Inferior parietal cortex (tissue), 1 donor: ENCODE data around the gene CHTF18.

Source experiments
- DNase-seq: peaks from one replicate; pipeline ENCODE4 v3.0.0-alpha.2; 2016; ENCODE audit errors: extremely low spot score

CHTF18 gene

DNA sequence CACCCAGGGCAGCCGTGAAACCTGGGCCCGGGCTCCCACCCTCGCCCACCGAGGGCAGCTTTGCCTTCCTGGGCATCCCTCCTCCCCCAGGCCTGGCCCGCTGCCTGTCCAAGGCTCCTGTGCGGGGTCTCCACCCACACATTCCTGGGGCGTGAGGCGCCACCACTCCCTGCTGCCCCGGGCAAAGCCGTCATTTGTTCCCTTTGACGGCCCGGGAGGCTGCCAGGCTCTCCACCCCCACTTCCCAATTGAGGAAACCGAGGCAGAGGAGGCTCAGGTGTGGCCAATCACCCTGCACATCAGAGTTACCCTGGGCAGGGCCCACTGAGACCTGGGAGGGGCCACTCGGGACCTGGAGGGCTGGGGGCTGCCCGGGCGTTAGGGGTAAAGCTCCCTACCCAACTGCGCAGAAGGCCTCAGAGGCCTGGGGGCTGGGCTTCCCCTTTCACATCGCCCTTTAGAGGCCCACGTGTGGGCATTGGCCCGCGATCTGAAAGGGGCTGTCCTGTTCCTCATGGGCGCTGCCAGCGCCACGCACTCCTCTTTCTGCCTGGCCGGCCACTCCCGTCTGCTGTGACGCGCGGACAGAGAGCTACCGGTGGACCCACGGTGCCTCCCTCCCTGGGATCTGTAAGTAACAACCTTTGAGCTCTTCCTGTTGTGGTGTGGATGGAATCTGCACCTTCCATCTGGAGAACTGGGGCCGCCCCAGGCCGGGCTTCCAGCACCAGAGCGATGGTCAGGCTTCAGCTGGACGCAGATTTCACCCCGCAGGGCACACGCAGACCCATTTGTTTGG, 27.7 kb upstream of the CHTF18 start, which contains the start of gene MSLN:
Gene MSLN (plus strand): TSS at position 190 of the 799 bp plus-strand sequence. CDS start 1,947 bp downstream, outside the sequence.
- DNase-seq = no peak

DNA sequence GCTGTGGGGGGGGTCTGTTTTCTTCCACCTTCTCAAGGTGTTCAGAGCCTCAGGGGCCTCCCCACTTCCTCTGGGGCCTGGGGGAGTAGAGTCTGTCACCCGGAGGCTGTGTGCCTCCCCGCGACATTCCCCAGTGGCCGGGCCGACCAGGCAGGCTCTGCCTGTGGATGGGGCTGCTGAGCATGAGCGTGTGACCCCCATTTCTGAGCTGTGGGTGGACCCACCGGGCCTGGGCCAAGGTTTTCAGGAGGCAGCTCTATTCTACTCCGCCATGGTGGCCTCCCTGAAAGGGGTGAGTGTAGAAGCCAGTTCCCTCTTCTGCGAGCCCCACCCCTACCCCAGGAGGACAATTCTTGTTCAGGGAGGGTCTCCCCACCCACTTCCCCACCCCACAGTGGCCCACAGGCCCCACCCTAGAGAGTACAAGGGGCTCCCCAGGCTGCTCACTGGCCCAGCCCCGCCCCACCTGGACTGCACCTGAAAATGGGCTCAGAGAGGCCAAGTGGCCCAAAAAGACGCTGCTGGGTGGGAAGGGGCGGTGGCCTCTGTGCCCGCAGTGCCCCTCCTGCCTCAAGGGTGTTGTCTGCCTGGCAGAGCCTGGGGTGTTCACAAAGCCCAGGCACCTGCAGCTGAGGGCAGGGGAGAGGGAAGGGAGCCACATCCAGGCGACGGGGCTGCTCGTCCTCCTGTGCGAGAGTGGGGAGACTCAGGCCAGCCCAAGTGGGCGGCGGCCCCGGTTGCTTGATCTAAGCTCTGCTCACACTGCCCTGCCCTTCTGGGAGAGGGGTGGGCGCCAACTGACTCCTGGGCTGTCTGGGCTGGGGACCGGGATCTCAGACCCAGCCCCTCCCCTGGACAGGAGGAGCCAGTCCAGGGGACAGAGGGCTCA, 26.6 kb upstream of the CHTF18 start:
- no peak for DNase-seq

DNA sequence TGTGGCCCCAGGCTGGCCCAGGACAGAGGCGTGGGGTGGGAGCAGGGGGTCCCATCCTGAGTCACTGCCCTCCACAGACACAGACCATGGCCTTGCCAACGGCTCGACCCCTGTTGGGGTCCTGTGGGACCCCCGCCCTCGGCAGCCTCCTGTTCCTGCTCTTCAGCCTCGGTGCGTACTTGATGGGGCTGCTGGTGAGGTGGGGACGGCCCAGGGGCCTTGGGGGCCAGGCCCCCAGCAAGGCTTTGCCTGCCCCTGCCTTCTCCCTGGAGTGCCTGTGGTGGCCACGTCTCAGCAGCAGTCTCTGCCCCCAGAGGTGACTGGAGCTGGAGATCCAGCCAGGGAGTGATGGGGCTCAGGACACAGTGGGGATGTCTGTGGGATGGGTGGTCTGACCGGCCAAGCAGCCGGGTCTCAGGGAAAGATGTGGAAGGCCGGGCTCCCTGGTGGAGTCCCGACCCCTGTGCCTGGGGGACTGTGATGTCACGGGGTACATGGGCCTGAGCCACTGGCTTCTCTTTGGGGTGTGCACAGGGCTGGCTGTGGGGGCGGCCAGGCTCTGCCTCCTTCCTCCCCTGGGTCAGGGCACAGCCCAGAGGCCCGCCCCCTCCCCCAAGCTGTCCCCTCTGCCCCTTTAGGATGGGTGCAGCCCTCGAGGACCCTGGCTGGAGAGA, 25.7 kb upstream of the CHTF18 start:
- DNase-seq = no peak

DNA sequence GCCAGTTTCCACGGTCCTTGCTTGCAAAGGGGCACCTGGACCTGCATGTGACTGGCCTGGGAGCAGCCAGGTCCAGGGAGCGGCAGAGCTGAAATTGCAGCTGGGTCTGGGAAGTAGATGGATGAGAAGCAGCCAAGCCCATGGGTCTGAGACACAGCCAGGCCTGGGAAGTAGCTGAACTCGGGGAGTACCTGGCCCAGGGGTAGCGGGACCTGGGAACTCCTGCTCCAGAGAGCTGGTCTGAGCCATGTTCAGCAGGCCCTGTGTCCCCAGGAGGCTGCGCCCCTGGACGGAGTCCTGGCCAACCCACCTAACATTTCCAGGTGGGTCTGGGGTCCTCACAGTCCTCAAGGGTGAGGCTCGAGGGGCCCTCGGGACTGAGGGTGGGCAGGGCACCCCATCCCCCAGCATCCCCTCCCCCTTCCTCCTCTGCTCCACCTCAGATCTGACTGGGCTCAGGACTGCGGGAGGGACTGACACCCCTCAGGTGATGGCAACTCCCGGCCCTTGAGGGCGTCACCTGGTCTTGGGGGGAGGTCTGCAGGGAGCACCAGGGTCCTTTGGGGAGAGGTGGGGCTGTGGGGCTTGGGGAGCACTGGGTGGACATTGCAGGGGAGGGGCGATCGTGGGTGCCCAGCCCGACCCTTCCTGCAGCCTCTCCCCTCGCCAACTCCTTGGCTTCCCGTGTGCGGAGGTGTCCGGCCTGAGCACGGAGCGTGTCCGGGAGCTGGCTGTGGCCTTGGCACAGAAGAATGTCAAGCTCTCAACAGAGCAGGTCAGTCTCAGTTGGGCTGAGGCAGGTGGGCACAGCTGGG, 24.8 kb upstream of the CHTF18 start:
- no peak for DNase-seq

DNA sequence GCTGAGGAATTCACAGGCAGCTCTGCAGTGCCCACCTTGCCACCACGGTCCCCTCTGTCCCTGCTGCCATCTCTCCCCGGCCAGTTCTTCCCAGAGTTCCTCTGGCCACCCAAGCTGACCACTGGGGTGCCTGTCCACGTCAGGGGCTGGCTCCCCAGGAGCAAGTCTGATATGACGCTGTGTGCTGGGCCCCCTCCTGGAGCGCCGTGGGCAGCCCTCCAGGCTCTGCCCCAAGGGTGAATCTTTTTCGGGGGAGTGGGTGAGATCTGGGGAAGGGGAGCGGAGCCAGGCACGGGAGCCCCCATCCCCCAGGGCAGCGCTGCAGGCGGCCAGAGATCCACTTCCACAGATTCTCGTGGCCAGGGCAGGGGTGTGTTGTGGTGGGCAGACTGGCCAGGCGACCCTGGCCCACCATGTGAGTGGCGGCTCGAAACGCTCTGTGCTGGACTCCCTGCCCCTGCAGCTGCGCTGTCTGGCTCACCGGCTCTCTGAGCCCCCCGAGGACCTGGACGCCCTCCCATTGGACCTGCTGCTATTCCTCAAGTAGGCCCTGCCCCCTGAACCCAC, 24.2 kb upstream of the CHTF18 start:
- no peak for DNase-seq

DNA sequence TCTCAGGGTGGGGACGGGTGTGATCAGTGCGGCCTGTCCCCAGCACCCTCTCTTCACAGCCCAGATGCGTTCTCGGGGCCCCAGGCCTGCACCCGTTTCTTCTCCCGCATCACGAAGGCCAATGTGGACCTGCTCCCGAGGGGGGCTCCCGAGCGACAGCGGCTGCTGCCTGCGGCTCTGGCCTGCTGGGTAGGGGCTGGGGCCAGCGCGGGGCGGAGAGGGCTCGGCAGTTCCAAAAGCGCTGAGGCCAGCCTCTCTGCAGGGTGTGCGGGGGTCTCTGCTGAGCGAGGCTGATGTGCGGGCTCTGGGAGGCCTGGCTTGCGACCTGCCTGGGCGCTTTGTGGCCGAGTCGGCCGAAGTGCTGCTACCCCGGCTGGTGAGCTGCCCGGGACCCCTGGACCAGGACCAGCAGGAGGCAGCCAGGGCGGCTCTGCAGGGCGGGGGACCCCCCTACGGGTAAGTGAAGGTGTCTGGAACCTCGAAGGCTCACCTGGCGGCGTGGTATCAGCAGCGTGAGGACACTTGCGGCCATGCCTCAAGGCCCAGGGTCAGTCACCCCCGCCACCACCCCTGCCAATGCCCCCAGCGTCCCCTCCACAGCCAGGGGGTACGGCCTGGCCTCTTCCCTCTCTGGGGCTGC, 23.5 kb upstream of the CHTF18 start:
- DNase-seq = no peak

DNA sequence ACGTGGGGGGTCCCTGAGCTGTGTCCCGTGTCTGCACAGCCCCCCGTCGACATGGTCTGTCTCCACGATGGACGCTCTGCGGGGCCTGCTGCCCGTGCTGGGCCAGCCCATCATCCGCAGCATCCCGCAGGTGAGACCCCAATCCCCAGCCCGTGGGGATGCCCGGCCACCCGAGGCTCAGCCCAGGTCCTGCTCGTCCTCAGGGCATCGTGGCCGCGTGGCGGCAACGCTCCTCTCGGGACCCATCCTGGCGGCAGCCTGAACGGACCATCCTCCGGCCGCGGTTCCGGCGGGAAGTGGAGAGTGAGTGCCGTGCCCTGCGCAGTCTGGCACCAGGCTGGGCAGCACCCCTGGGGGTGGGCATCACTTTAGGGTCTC, 22.9 kb upstream of the CHTF18 start:
- no peak for DNase-seq

DNA sequence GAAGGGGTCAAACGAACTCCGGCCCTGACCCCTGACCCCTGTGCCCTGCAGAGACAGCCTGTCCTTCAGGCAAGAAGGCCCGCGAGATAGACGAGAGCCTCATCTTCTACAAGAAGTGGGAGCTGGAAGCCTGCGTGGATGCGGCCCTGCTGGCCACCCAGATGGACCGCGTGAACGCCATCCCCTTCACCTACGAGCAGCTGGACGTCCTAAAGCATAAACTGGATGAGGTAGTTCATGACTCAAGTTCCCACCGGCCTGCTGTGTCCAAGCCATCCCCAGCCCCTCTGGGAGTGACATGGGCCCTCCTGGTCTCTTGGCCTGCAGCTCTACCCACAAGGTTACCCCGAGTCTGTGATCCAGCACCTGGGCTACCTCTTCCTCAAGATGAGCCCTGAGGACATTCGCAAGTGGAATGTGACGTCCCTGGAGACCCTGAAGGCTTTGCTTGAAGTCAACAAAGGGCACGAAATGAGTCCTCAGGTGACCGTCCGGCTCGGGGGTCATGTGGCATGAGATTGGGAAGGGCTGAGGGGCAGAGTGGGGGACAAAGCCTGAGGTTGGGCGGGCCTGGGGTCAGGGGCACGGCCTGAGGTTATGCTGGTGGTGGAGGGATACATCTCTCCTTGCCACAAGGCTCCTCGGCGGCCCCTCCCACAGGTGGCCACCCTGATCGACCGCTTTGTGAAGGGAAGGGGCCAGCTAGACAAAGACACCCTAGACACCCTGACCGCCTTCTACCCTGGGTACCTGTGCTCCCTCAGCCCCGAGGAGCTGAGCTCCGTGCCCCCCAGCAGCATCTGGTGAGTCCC, 22.2 kb upstream of the CHTF18 start:
- DNase-seq = no peak

DNA sequence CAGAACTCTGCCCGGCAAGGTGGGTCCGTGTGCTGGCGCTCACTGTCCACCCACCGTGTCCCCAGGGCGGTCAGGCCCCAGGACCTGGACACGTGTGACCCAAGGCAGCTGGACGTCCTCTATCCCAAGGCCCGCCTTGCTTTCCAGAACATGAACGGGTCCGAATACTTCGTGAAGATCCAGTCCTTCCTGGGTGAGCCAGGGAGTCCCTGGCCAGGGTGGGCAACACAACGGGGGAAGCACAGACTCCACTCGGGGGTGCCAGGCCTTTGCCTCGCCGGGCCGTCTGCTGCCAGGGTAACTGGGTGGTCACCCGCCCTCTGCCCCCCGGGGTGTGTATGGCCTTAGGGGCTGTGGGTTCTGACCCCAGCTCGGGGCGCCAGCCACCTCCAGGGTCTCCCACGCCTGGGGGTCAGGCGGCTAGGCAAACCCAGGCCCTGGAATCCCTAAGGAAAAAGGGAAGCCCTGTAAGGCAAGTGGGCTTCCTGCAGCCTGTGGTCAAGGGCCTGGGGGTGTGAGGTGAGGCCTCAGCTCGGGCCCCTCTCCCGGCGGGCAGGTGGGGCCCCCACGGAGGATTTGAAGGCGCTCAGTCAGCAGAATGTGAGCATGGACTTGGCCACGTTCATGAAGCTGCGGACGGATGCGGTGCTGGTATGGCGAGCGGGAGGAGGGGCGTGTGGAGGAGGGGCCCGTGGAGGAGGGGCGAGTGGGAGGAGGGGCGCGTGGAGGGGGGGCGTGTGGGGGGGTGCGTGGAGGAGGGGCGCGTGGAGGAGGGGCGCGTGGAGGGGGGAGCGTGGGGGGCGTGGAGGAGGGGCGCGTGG, 21.4 kb upstream of the CHTF18 start:
- no peak for DNase-seq

DNA sequence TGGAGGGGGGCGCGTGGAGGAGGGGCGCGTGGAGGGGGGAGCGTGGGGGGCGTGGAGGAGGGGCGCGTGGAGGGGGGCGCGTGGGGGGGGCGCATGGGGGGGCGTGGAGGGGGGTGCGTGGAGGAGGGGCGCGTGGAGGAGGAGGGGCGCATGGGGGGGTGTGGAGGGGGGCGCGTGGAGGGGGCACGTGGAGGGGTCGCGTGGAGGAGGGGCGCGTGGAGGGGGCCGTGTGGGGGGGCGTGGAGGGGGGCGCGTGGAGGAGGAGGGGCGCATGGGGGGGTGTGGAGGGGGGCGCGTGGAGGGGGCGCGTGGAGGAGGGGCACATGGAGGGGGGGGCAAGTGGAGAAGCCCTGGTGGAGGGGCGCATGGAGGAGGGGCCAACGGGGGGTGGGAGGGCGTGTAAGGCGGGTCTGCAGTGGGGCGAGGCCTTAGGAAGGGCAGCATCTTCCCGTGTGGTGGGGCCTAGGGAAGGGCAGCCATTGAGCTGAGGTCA, 20.6 kb upstream of the CHTF18 start:
- no peak for DNase-seq

DNA sequence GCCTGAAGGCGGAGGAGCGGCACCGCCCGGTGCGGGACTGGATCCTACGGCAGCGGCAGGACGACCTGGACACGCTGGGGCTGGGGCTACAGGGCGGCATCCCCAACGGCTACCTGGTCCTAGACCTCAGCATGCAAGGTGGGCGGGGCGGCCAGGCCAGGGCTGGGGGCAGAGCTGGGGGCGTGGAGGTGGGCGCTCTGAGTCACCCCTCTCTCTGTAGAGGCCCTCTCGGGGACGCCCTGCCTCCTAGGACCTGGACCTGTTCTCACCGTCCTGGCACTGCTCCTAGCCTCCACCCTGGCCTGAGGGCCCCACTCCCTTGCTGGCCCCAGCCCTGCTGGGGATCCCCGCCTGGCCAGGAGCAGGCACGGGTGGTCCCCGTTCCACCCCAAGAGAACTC, 20.0 kb upstream of the CHTF18 start:
- DNase-seq = no peak

DNA sequence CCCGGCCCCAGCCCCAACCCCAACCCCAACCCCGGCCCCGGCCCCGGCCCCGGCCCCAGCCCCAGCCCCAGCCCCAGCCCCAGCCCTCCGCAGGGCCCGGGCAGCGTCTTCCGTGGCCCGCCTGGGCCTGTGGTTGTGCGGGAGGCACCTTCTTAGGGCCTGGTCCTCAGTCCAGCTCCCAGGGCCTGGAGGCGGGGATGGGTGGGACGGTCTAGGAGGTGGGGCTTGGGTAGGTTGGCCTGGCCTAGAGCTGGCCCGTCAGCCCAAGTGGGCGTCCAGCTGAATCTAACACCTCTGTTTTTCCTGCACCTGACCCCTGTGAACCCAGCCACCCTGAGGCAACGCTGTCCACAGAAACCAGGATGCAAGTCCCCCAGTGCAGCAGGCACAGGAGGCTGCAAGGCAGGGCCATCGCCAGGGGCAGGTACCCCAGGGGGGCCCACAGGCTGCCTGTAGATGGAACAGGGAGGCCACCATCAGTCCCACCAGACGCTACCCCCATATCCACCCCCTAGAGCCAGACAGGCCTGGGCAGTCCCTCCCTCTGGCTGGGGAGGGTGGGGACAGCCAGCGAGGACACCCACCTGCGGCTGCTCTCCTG, 19.1 kb upstream of the CHTF18 start:
- DNase-seq = no peak

DNA sequence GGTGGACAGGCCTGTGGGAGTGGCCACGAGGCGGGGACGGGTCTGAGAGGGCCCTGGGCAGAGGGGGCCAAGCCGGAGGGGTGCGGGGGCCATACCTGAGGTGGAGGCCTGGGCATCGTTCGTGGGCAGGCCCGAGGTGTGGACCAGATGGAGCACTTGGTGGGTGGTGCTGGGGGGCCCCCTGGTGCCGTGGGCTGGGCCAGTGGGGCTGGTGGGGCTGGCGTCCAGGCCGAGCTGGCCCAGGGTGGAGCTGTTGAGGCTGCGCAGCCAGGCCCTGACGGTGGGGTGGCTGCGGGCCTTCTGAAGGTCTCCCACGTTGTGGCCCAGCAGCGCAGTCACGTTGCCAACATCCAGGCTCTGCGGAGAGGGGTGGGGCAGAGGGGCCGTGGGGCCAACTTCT, 18.5 kb upstream of the CHTF18 start:
- no peak for DNase-seq

DNA sequence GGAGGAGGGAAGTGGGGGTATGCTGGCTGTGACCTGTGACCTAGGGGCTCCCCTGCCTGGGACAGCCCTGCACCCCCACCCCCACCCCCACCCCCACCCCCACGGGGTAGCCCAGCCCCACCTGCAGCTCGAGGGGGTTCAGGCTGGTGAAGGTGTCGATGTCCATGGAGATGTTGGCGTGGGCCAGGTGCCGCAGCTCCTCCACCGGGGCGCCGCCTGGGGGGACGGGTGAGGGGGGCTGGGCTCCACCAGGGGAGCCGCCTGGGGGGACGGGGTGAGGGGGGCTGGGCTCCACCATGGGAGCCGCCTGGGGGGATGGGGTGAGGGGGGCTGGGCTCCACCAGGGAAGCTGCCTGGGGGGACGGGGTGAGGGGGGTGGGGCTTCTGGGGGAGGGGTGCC, 18.0 kb upstream of the CHTF18 start:
- no peak for DNase-seq

DNA sequence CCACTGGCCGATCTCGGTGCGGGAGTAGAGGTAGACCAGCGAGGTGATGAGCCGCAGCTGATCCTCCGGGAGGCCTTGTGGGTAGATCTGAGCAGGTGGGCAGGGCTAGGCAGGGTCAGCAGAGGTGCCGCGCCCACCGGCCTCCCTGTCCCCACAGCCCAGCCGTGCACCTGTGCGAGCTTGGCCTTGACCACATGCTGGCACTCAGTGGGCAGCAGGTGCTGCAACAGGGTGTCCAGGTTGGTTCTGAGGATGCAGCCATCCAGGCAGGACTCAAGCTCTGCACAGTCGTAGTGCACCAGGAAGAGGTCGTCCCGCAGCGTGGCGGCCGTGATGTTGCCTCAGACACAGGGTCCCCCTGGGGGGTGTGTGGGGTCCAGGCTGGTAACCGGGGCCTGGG, 15.5 kb upstream of the CHTF18 start:
- DNase-seq = no peak

DNA sequence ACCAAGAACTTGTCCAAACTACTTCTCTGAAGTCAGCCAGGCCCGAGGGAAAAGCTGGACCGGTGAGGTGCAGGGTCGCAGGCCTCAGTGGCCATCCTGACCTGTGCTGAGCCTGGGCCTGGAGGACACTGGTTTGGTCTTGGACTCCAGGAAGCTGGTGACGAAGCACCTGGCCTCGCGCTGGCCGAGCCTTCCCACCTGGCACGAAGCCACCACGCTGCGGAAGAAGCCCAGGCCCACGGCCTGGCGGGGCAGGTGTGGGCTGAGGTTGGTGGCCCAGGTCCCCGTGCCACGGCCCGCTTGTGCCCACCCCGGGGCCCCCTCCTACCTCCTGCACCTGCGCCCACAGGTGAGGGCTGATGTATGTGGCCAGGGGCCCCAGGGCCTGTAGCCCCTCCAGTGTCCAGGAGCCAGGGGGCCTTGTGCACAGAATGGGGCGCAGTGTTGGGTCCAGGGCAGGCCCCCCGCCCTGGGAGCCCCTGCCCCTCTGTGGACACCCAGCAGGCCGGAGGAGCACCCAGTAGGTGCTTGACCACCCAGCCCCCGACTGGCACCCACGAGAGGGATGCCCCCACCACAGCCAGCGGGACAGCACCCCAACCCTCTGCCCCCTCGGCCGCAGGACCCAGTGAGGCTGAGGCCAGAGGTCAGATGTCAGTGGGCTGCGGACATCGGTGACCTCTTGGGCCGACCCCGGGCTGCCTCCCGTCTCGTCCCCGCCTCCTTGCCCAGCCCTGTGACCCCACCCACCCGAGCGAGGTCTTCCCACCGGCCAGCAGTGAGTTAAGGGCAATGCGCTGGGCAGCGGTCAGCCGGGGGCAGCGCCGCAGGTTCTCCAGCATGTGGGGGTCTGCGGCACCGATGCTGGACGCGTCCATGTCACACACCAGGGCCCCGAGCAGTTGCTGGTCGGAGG, 14.1 kb upstream of the CHTF18 start:
- no peak for DNase-seq

DNA sequence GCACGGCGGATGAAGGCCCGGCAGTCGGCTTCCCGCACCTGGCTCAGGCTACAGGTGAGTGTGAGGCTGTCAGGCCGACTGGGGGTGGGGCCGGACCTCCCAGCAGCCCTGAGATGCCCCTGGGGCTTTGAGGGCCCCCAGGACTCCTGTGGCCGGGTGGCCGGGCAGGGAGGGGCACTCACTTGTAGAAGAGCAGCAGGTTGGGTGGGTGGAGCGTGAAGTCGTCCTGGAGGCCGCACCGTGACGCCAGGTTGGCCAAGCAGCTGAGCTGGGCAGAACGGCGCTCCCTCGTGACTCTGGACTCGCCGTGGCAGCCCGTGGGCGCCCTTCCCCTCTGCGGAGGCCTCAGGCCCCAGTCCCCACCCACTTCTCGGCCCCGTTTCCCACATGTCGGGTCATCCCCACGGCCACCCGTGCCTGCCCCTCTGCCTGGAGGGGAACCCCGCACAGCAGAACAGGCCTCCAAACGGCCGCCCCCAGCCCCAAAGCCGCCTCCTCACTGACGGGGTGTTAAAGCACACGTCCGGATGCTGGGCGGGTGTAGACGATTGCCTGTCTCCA, 13.1 kb upstream of the CHTF18 start:
- no peak for DNase-seq
